Calu3 (cell line): ENCODE results near the gene RND3. TPM values are rescaled to one million over a fixed set of nuclear protein-coding genes. Genes with fewer than 3 reads are reported as not detected.
A peak's percentile ranks its signal among the peaks of the same experiment; 100 is the strongest.

Experiments used
- BruUV-seq: library from RNA; stranded (reverse); fragments of 400-500 nt; replicated peaks from 2 replicates; lab custom pipeline; 2021; lab: Mats Ljungman, UMichigan
- CTCF ChIA-PET: fragments of 300-600 bp; sonication (Branson Sonifier 250); formaldehyde crosslinking; loops from one replicate; lab custom pipeline; 2022; ENCODE audit warnings: antibody characterized with exemption; lab: Charles Lee
- DNase-seq: peaks from one replicate; pipeline ENCODE4 v3.0.0; 2022
- H3K27ac Mint-ChIP-seq: one replicate; pipeline ENCODE4 v1.8.0; 2022; ENCODE audit warnings: mixed read lengths; ENCODE audit not compliant: unreplicated experiment
- H3K27me3 Mint-ChIP-seq: one replicate; pipeline ENCODE4 v1.8.0; 2022; ENCODE audit warnings: mixed read lengths; ENCODE audit not compliant: unreplicated experiment
- H3K36me3 Mint-ChIP-seq: one replicate; pipeline ENCODE4 v1.8.0; 2022; ENCODE audit warnings: mild to moderate bottlenecking, moderate library complexity, mixed read lengths; ENCODE audit not compliant: insufficient read depth, unreplicated experiment
- H3K4me1 Mint-ChIP-seq: one replicate; pipeline ENCODE4 v1.8.0; 2022; ENCODE audit warnings: mild to moderate bottlenecking, low read depth, mixed read lengths; ENCODE audit not compliant: unreplicated experiment
- H3K4me3 Mint-ChIP-seq: one replicate; pipeline ENCODE4 v1.8.0; 2022; ENCODE audit warnings: mild to moderate bottlenecking, low read depth, moderate library complexity, mixed read lengths; ENCODE audit not compliant: unreplicated experiment
- H3K9me3 Mint-ChIP-seq: one replicate; pipeline ENCODE4 v1.8.0; 2022; ENCODE audit warnings: low read depth, mixed read lengths; ENCODE audit not compliant: unreplicated experiment
- CTCF ChIP-seq: fragments of 200-600 bp; IDR thresholded peaks from one replicate; pipeline ENCODE4 v1.8.0; 2022; ENCODE audit warnings: antibody characterized with exemption; ENCODE audit not compliant: unreplicated experiment
- intact Hi-C: fragments of 100-400 bp; cut with micrococcal nuclease; formaldehyde crosslinking; loops from one replicate; pipeline ENCODE4 v1.10.0; 2022; ENCODE audit not compliant: unreplicated experiment
- total RNA-seq: library from RNA; stranded (reverse); gene quantifications from 2 replicates; pipeline ENCODE4 v1.2.3, GENCODE V29; 2022

The RND3 gene
- total RNA-seq, 1 experiment from 2014 or later, result 118 TPM

- H3K27ac Mint-ChIP-seq, result no peak overlapping the region
- CTCF ChIA-PET, result no interaction called here
- peaks cover 7% of the 10 kb centered on the region for H3K27me3 Mint-ChIP-seq
- TF ChIP-seq CTCF, result no peak
- no peak for DNase-seq
- H3K4me1 Mint-ChIP-seq, result peaks cover 20% of the 10 kb centered on the region
- no TSS peak for BruUV-seq
- peaks cover 9% of the 10 kb centered on the region for H3K36me3 Mint-ChIP-seq
- H3K4me3 Mint-ChIP-seq, result no peak overlapping the region
- H3K9me3 Mint-ChIP-seq, result no peaks in the 10 kb centered on the region
- intact Hi-C loops, result loop anchor here (2.0 kb wide), 1 partner anchor 23 kb away; no protein-coding TSS in a partner anchor
Observed at GRCh38 chr2:150491943-150492342, 4.5 kb upstream of the RND3 start.

DNA sequence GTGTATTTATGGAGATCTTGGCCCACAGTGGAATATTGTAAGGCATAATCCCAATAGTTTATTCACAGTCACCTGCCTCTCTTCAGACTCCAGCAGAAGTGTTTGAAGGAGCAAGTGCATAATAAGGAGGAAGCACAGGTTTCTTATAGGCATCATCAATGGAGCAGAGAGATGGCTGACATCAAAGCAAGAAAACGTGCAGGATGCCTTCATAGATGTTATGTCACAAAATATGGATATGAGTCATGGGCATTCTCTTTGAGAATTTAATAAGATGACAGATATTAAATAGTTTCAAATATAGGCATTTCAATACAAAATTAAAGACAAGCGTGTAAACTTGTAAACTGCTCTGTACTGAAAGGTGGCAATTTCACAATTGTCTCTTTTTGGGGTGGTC is 4.0 kb upstream of the RND3 start:
- Mint-ChIP-seq H3K27ac (no peak overlapping the region), H3K4me1 (peaks cover 20% of the 10 kb centered on the region), H3K27me3 (peaks cover 8% of the 10 kb centered on the region), H3K36me3 (peaks cover 14% of the 10 kb centered on the region), H3K9me3 (no peaks in the 10 kb centered on the region), H3K4me3 (no peak overlapping the region)
- BruUV-seq, result no TSS peak
- CTCF ChIA-PET, result no interaction called here
- no peak for DNase-seq
- no peak for TF ChIP-seq CTCF
- intact Hi-C loops, result no loop called here

GRCh38 chr2:150490466-150490865 is 3.0 kb upstream of the RND3 start:
- no TSS peak for BruUV-seq
- no peak overlapping the region for H3K4me3 Mint-ChIP-seq
- CTCF ChIA-PET, result no interaction called here
- H3K27ac Mint-ChIP-seq, result no peak overlapping the region
- H3K36me3 Mint-ChIP-seq, result peaks cover 24% of the 10 kb centered on the region
- H3K4me1 Mint-ChIP-seq, result peaks cover 20% of the 10 kb centered on the region
- H3K27me3 Mint-ChIP-seq, result peaks cover 8% of the 10 kb centered on the region
- intact Hi-C loops, result no loop called here
- DNase-seq, result no peak
- no peaks in the 10 kb centered on the region for H3K9me3 Mint-ChIP-seq
- TF ChIP-seq CTCF, result no peak

- TF ChIP-seq CTCF, result no peak
- Mint-ChIP-seq H3K4me1 (peaks cover 8% of the 10 kb centered on the region), H3K27ac (peak overlapping the region; percentile 99), H3K36me3 (peaks cover 60% of the 10 kb centered on the region), H3K4me3 (peak overlapping the region; percentile 94), H3K27me3 (peaks cover 8% of the 10 kb centered on the region), H3K9me3 (no peaks in the 10 kb centered on the region)
- DNase-seq, result no peak
- intact Hi-C loops, result loop anchor here (1.0 to 5.0 kb wide), 4 partner anchors 39 to 688 kb away; no protein-coding TSS in a partner anchor
- CTCF ChIA-PET, result interaction anchor here (0.7 kb wide), 1 partner anchor 161 kb away, joined by 3 read pairs; no protein-coding TSS in a partner anchor
- BruUV-seq, result TSS peak; percentile 24
Observed at GRCh38 chr2:150486539-150487484, 655 bp downstream of the RND3 start.
